ENCODE measurements around the gene JAK2.
"Not testable (repeated sequence)": the region's sequence is repeated elsewhere in the genome, so short reads cannot be mapped to it uniquely, and the experiment has no call there.

Gene JAK2

GRCh38 chr9:4984621-4985385 lies at the start of gene JAK2:
Gene JAK2, plus strand, starts transcription at chr9:4985272. Its CDS starts 36,716 bp downstream, at chr9:5021988.
- peak within 1 kb of the TSS; percentile 86 for H3K4me3 ChIP-seq (ENCODE audit: low read depth, low read length)
- TF ChIP-seq CTCF (IDR thresholded peaks at IDR 0.05; ENCODE audit: insufficient read depth, low read depth, low read length, missing control alignments), result peak; percentile 39
- DNase-seq (ENCODE audit: low read depth), result peak; percentile 97

- no peak for TF ChIP-seq CTCF (IDR thresholded peaks at IDR 0.05; ENCODE audit: insufficient read depth, low read depth, low read length, missing control alignments)
- DNase-seq (ENCODE audit: low read depth), result peak; percentile 56
- peak overlapping the region; percentile 24 for H3K4me3 ChIP-seq (ENCODE audit: low read depth, low read length)
These were observed 48.8 kb upstream of the JAK2 start for GRCh38 chr9:4936277-4936676.

GRCh38 chr9:4936823-4937222 lies 48.2 kb upstream of the JAK2 start:
- DNase-seq (ENCODE audit: low read depth), result peak; percentile 86
- H3K4me3 ChIP-seq (ENCODE audit: low read depth, low read length), result peak overlapping the region; percentile 24; the same call in 1 of the 2 replicates
- TF ChIP-seq CTCF (IDR thresholded peaks at IDR 0.05; ENCODE audit: insufficient read depth, low read depth, low read length, missing control alignments), result no peak

DNA sequence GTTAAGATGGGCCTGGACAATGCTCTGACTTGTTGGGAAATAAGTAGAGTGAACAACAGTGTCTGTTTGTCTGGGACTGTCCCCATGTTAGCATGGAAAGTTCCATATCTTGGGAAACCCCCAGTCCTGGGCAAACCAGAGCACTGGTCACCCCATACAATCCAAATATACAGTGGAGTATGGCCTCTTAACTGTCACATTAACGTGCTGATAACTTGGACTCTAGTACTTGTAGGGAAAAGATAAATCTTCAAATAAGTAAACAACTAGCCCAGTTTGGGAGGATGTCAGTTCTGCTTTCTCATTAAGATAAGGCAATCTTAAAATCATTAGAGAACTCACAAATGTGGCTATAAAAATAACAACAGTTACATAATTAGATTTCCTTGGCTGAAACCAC lies 47.6 kb upstream of the JAK2 start:
- H3K4me3 ChIP-seq (ENCODE audit: low read depth, low read length), result no peak overlapping the region
- peak; percentile 35 for DNase-seq (ENCODE audit: low read depth)
- TF ChIP-seq CTCF (IDR thresholded peaks at IDR 0.05; ENCODE audit: insufficient read depth, low read depth, low read length, missing control alignments), result no peak

- H3K4me3 ChIP-seq (ENCODE audit: low read depth, low read length), result no peak overlapping the region
- DNase-seq (ENCODE audit: low read depth), result no peak
- TF ChIP-seq CTCF (IDR thresholded peaks at IDR 0.05; ENCODE audit: insufficient read depth, low read depth, low read length, missing control alignments), result no peak
These were observed 46.6 kb upstream of the JAK2 start for GRCh38 chr9:4938496-4938895.

DNA sequence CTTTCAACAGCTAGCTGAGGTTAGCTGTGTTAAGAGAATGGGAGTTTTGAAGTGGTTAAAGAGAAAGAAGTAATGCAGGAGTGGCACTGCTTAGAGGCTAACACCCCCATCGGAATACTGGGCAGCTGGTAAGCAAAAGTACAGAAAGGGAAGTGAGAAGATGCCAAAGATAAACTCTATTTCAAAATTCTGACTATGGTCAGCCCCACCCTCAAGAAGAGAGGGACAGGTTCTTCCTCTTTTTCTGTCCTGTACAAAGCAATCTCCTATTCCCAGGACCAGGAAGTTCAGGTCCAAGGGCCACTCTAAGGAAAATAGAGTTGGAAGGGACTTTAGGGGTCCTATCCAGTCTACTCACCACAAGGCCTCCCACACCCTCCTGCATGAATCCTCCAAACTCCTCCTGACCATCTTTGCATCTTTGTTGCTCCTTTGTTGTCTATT lies 45.9 kb upstream of the JAK2 start:
- H3K4me3 ChIP-seq (ENCODE audit: low read depth, low read length), result no peak overlapping the region
- peak; percentile 89 for DNase-seq (ENCODE audit: low read depth)
- TF ChIP-seq CTCF (IDR thresholded peaks at IDR 0.05; ENCODE audit: insufficient read depth, low read depth, low read length, missing control alignments), result no peak

GRCh38 chr9:4942042-4942691 lies 42.9 kb upstream of the JAK2 start:
- DNase-seq (ENCODE audit: low read depth), result not testable (repeated sequence)

More at GRCh38 chr9:4942042-4942691, 42.9 kb upstream of the JAK2 start:
- not testable (repeated sequence) for H3K4me3 ChIP-seq (ENCODE audit: low read depth, low read length)
